ENCODE data around the gene TOLLIP.
"Not testable (repeated sequence)": the region's sequence is repeated elsewhere in the genome, so short reads cannot be mapped to it uniquely, and the experiment has no call there.

The TOLLIP gene

GRCh38 chr11:1242751-1243150 lies 66.7 kb downstream of the TOLLIP start:
- not testable (repeated sequence) for DNase-seq

GRCh38 chr11:1242289-1242688 lies 67.1 kb downstream of the TOLLIP start:
- DNase-seq = no peak

- no peak for DNase-seq
These were observed 67.7 kb downstream of the TOLLIP start for GRCh38 chr11:1241706-1242105.

- DNase-seq = no peak
These were observed 68.7 kb downstream of the TOLLIP start for GRCh38 chr11:1240771-1241170.

GRCh38 chr11:1239596-1240205 lies 69.7 kb downstream of the TOLLIP start:
- no peak for DNase-seq

GRCh38 chr11:1238767-1239595 lies 70.5 kb downstream of the TOLLIP start:
- DNase-seq = no peak

- no peak for DNase-seq
These were observed 71.6 kb downstream of the TOLLIP start for GRCh38 chr11:1237851-1238250.

GRCh38 chr11:1237128-1237580 lies 72.3 kb downstream of the TOLLIP start:
- no peak for DNase-seq

GRCh38 chr11:1236316-1237127 lies 72.9 kb downstream of the TOLLIP start:
- peak; percentile 9 for DNase-seq

GRCh38 chr11:1235901-1236315 lies 73.5 kb downstream of the TOLLIP start:
- peak; percentile 11 for DNase-seq

GRCh38 chr11:1235306-1235900 lies 74.0 kb downstream of the TOLLIP start:
- peak; percentile 19 for DNase-seq

GRCh38 chr11:1234771-1235305 lies 74.6 kb downstream of the TOLLIP start:
- peak; percentile 10 for DNase-seq

GRCh38 chr11:1234054-1234720 lies 75.2 kb downstream of the TOLLIP start:
- no peak for DNase-seq

- peak; percentile 14 for DNase-seq
These were observed 75.9 kb downstream of the TOLLIP start for GRCh38 chr11:1233351-1234053.

- peak; percentile 12 for DNase-seq
These were observed 76.5 kb downstream of the TOLLIP start for GRCh38 chr11:1232883-1233321.

GRCh38 chr11:1232021-1232882 lies 77.2 kb downstream of the TOLLIP start:
- peak; percentile 13 for DNase-seq

- peak; percentile 14 for DNase-seq
These were observed 77.9 kb downstream of the TOLLIP start for GRCh38 chr11:1231396-1232020.

GRCh38 chr11:1230456-1231395 lies 78.7 kb downstream of the TOLLIP start:
- peak; percentile 12 for DNase-seq

GRCh38 chr11:1230121-1230455 lies 79.3 kb downstream of the TOLLIP start:
- no peak for DNase-seq
